ENCODE measurements around the gene TEC. TPM values are rescaled to one million over a fixed set of nuclear protein-coding genes. Genes with fewer than 3 reads are reported as not detected.

The TEC gene
- total and polyA plus RNA-seq, 2 donors, result 2.9 to 4.2 TPM

- Histone ChIP-seq H3K27me3 (ENCODE audit: control insufficient read depth in 2 of 2, insufficient read depth in 1 of 2, low read length in 1 of 2) (no peaks in the 10 kb centered on the region), H3K4me1 (ENCODE audit: control insufficient read depth in 2 of 2, insufficient read depth in 2 of 2, low read length in 2 of 2) (peaks cover 23 to 63% of the 10 kb centered on the region in 2 donors), H3K27ac (ENCODE audit: low read depth in 1 of 2, low read length in 1 of 2) (peak within 1 kb of the TSS; percentile 85 to 87), H3K9me3 (ENCODE audit: control insufficient read depth in 2 of 2, insufficient read depth in 1 of 2, low read length in 1 of 2) (no peaks in the 10 kb centered on the region), H3K4me3 (ENCODE audit: low read length in 2 of 2) (peak within 1 kb of the TSS; percentile 35 to 37), H3K36me3 (ENCODE audit: control insufficient read depth in 2 of 2, insufficient read depth in 2 of 2, low read length in 1 of 2) (peaks cover 3 to 6% of the 10 kb centered on the region in 2 donors)
- DNase-seq (ENCODE audit: low read depth in 6 of 9, low spot score in 9 of 9), result peak in 2 of 9 donors; percentile 64 to 83
- 12% methylated on average over 5 of the region's 5 CpGs for WGBS
Measured at GRCh38 chr4:48134081-48134480, 135.6 kb downstream of the TEC start, which contains the start of gene TXK. TSS of gene TXK (minus strand) at chr4:48134250. CDS start at chr4:48134170, 80 bp downstream.

- Histone ChIP-seq H3K4me3 (ENCODE audit: low read length in 2 of 2) (peak overlapping the region; percentile 35 to 37), H3K27ac (ENCODE audit: low read depth in 1 of 2, low read length in 1 of 2) (peak overlapping the region; percentile 85 to 87), H3K27me3 (ENCODE audit: control insufficient read depth in 2 of 2, insufficient read depth in 1 of 2, low read length in 1 of 2) (no peaks in the 10 kb centered on the region), H3K9me3 (ENCODE audit: control insufficient read depth in 2 of 2, insufficient read depth in 1 of 2, low read length in 1 of 2) (no peaks in the 10 kb centered on the region), H3K36me3 (ENCODE audit: control insufficient read depth in 2 of 2, insufficient read depth in 2 of 2, low read length in 1 of 2) (peaks cover 3 to 6% of the 10 kb centered on the region in 2 donors), H3K4me1 (ENCODE audit: control insufficient read depth in 2 of 2, insufficient read depth in 2 of 2, low read length in 2 of 2) (peaks cover 21 to 59% of the 10 kb centered on the region in 2 donors)
- DNase-seq (ENCODE audit: low read depth in 6 of 9, low spot score in 9 of 9), result no peak
Measured at GRCh38 chr4:48133669-48134068, 136.0 kb downstream of the TEC start.

- DNase-seq (ENCODE audit: low read depth in 6 of 9, low spot score in 9 of 9), result no peak
- no peaks in the 10 kb centered on the region for H3K9me3 ChIP-seq (ENCODE audit: control insufficient read depth in 2 of 2, insufficient read depth in 1 of 2, low read length in 1 of 2)
- H3K4me3 ChIP-seq (ENCODE audit: low read length in 2 of 2), result no peak overlapping the region
- H3K27me3 ChIP-seq (ENCODE audit: control insufficient read depth in 2 of 2, insufficient read depth in 1 of 2, low read length in 1 of 2), result no peaks in the 10 kb centered on the region
- peaks cover 0 to 6% of the 10 kb centered on the region in 2 donors for H3K36me3 ChIP-seq (ENCODE audit: control insufficient read depth in 2 of 2, insufficient read depth in 2 of 2, low read length in 1 of 2)
- H3K27ac ChIP-seq (ENCODE audit: low read depth in 1 of 2, low read length in 1 of 2), result no peak overlapping the region
- 83% methylated on average over 4 of the region's 4 CpGs for WGBS
- H3K4me1 ChIP-seq (ENCODE audit: control insufficient read depth in 2 of 2, insufficient read depth in 2 of 2, low read length in 2 of 2), result peaks cover 9 to 55% of the 10 kb centered on the region in 2 donors
Measured at GRCh38 chr4:48131736-48132135, 137.9 kb downstream of the TEC start.

- Histone ChIP-seq H3K36me3 (ENCODE audit: control insufficient read depth in 2 of 2, insufficient read depth in 2 of 2, low read length in 1 of 2) (no peaks in the 10 kb centered on the region), H3K4me1 (ENCODE audit: control insufficient read depth in 2 of 2, insufficient read depth in 2 of 2, low read length in 2 of 2) (peaks cover 9 to 47% of the 10 kb centered on the region in 2 donors), H3K27ac (ENCODE audit: low read depth in 1 of 2, low read length in 1 of 2) (peak overlapping the region in 1 of 2 donors; percentile 85), H3K9me3 (ENCODE audit: control insufficient read depth in 2 of 2, insufficient read depth in 1 of 2, low read length in 1 of 2) (no peaks in the 10 kb centered on the region), H3K27me3 (ENCODE audit: control insufficient read depth in 2 of 2, insufficient read depth in 1 of 2, low read length in 1 of 2) (no peaks in the 10 kb centered on the region), H3K4me3 (ENCODE audit: low read length in 2 of 2) (no peak overlapping the region)
- no peak for DNase-seq (ENCODE audit: low read depth in 6 of 9, low spot score in 9 of 9)
- 99% methylated on average over 7 of the region's 7 CpGs for WGBS
Measured at GRCh38 chr4:48130100-48130499, 139.5 kb downstream of the TEC start.

- peaks cover 7 to 43% of the 10 kb centered on the region in 2 donors for H3K4me1 ChIP-seq (ENCODE audit: control insufficient read depth in 2 of 2, insufficient read depth in 2 of 2, low read length in 2 of 2)
- WGBS, result 30% methylated on average over 9 of the region's 9 CpGs
- H3K36me3 ChIP-seq (ENCODE audit: control insufficient read depth in 2 of 2, insufficient read depth in 2 of 2, low read length in 1 of 2), result no peaks in the 10 kb centered on the region
- no peaks in the 10 kb centered on the region for H3K9me3 ChIP-seq (ENCODE audit: control insufficient read depth in 2 of 2, insufficient read depth in 1 of 2, low read length in 1 of 2)
- H3K27me3 ChIP-seq (ENCODE audit: control insufficient read depth in 2 of 2, insufficient read depth in 1 of 2, low read length in 1 of 2), result no peaks in the 10 kb centered on the region
- peak in 2 of 9 donors; percentile 33 to 60 for DNase-seq (ENCODE audit: low read depth in 6 of 9, low spot score in 9 of 9)
- no peak overlapping the region for H3K4me3 ChIP-seq (ENCODE audit: low read length in 2 of 2)
- H3K27ac ChIP-seq (ENCODE audit: low read depth in 1 of 2, low read length in 1 of 2), result peak overlapping the region; percentile 43 to 85
Measured at GRCh38 chr4:48129307-48130014, 140.2 kb downstream of the TEC start.

- DNase-seq (ENCODE audit: low read depth in 6 of 9, low spot score in 9 of 9), result peak in 4 of 9 donors; percentile 54 to 81 (median 72)
- H3K4me1 ChIP-seq (ENCODE audit: control insufficient read depth in 2 of 2, insufficient read depth in 2 of 2, low read length in 2 of 2), result peaks cover 2 to 37% of the 10 kb centered on the region in 2 donors
- 35% methylated on average over 13 of the region's 13 CpGs for WGBS
- H3K27ac ChIP-seq (ENCODE audit: low read depth in 1 of 2, low read length in 1 of 2), result no peak overlapping the region
- no peaks in the 10 kb centered on the region for H3K27me3 ChIP-seq (ENCODE audit: control insufficient read depth in 2 of 2, insufficient read depth in 1 of 2, low read length in 1 of 2)
- no peaks in the 10 kb centered on the region for H3K36me3 ChIP-seq (ENCODE audit: control insufficient read depth in 2 of 2, insufficient read depth in 2 of 2, low read length in 1 of 2)
- H3K4me3 ChIP-seq (ENCODE audit: low read length in 2 of 2), result no peak overlapping the region
- H3K9me3 ChIP-seq (ENCODE audit: control insufficient read depth in 2 of 2, insufficient read depth in 1 of 2, low read length in 1 of 2), result no peaks in the 10 kb centered on the region
Measured at GRCh38 chr4:48127682-48128404, 141.8 kb downstream of the TEC start.

GRCh38 chr4:48127231-48127630, 142.4 kb downstream of the TEC start:
- no peaks in the 10 kb centered on the region for H3K27me3 ChIP-seq (ENCODE audit: control insufficient read depth in 2 of 2, insufficient read depth in 1 of 2, low read length in 1 of 2)
- no peaks in the 10 kb centered on the region for H3K36me3 ChIP-seq (ENCODE audit: control insufficient read depth in 2 of 2, insufficient read depth in 2 of 2, low read length in 1 of 2)
- peaks cover 2 to 34% of the 10 kb centered on the region in 2 donors for H3K4me1 ChIP-seq (ENCODE audit: control insufficient read depth in 2 of 2, insufficient read depth in 2 of 2, low read length in 2 of 2)
- no peaks in the 10 kb centered on the region for H3K9me3 ChIP-seq (ENCODE audit: control insufficient read depth in 2 of 2, insufficient read depth in 1 of 2, low read length in 1 of 2)
- WGBS, result 74% methylated on average over 3 of the region's 3 CpGs
- H3K27ac ChIP-seq (ENCODE audit: low read depth in 1 of 2, low read length in 1 of 2), result no peak overlapping the region
- H3K4me3 ChIP-seq (ENCODE audit: low read length in 2 of 2), result no peak overlapping the region
- no peak for DNase-seq (ENCODE audit: low read depth in 6 of 9, low spot score in 9 of 9)

GRCh38 chr4:48126621-48127020, 143.0 kb downstream of the TEC start:
- Histone ChIP-seq H3K9me3 (ENCODE audit: control insufficient read depth in 2 of 2, insufficient read depth in 1 of 2, low read length in 1 of 2) (no peaks in the 10 kb centered on the region), H3K27ac (ENCODE audit: low read depth in 1 of 2, low read length in 1 of 2) (no peak overlapping the region), H3K27me3 (ENCODE audit: control insufficient read depth in 2 of 2, insufficient read depth in 1 of 2, low read length in 1 of 2) (no peaks in the 10 kb centered on the region), H3K4me1 (ENCODE audit: control insufficient read depth in 2 of 2, insufficient read depth in 2 of 2, low read length in 2 of 2) (peaks cover 2 to 32% of the 10 kb centered on the region in 2 donors), H3K4me3 (ENCODE audit: low read length in 2 of 2) (no peak overlapping the region), H3K36me3 (ENCODE audit: control insufficient read depth in 2 of 2, insufficient read depth in 2 of 2, low read length in 1 of 2) (no peaks in the 10 kb centered on the region)
- WGBS, result 98% methylated on average over 1 of the region's 1 CpG
- no peak for DNase-seq (ENCODE audit: low read depth in 6 of 9, low spot score in 9 of 9)

GRCh38 chr4:48124870-48125269, 144.8 kb downstream of the TEC start:
- no peak overlapping the region for H3K4me3 ChIP-seq (ENCODE audit: low read length in 2 of 2)
- DNase-seq (ENCODE audit: low read depth in 6 of 9, low spot score in 9 of 9), result no peak
- no peaks in the 10 kb centered on the region for H3K36me3 ChIP-seq (ENCODE audit: control insufficient read depth in 2 of 2, insufficient read depth in 2 of 2, low read length in 1 of 2)
- peaks cover 2 to 23% of the 10 kb centered on the region in 2 donors for H3K4me1 ChIP-seq (ENCODE audit: control insufficient read depth in 2 of 2, insufficient read depth in 2 of 2, low read length in 2 of 2)
- H3K27ac ChIP-seq (ENCODE audit: low read depth in 1 of 2, low read length in 1 of 2), result no peak overlapping the region
- no peaks in the 10 kb centered on the region for H3K9me3 ChIP-seq (ENCODE audit: control insufficient read depth in 2 of 2, insufficient read depth in 1 of 2, low read length in 1 of 2)
- WGBS, result 95% methylated on average over 2 of the region's 2 CpGs
- H3K27me3 ChIP-seq (ENCODE audit: control insufficient read depth in 2 of 2, insufficient read depth in 1 of 2, low read length in 1 of 2), result no peaks in the 10 kb centered on the region

Data from thymus (tissue), 11 donors.